ENCODE measurements around the gene DENND4B. TPM values are rescaled to one million over a fixed set of nuclear protein-coding genes. Genes with fewer than 3 reads are reported as not detected.

DENND4B gene
- total and polyA plus RNA-seq, 9 of the 15 experiments (the other 6 are each of a cell fraction or from before 2014, with no cell fraction given): 9.5 to 80.5 (median 23.1) TPM

- TF ChIP-seq ZNF398 (CRISPR knock-in tag; IDR thresholded peaks at IDR 0.05): no peak
- TF ChIP-seq FOXM1 (IDR thresholded peaks at IDR 0.05; ENCODE audit: low read depth): no peak
- TF ChIP-seq FOXM1 (CRISPR knock-in tag; IDR thresholded peaks at IDR 0.05; ENCODE audit: low read depth): no peak
- no peak for TF ChIP-seq NELFE (IDR thresholded peaks at IDR 0.05; ENCODE audit: insufficient read depth, insufficient read length)
- TF ChIP-seq PRMT5 (CRISPR knock-in tag; IDR thresholded peaks at IDR 0.05): no peak
- TF ChIP-seq CCNT2 (IDR thresholded peaks at IDR 0.05; ENCODE audit: borderline replicate concordance, extremely low read depth, insufficient read length, low read depth, low read length): peak; percentile 23
- no peak for TF ChIP-seq POLR3A (IDR thresholded peaks at IDR 0.05; ENCODE audit: borderline replicate concordance, extremely low read depth, insufficient read depth, insufficient read length)
- no peak for TF ChIP-seq HLTF (IDR thresholded peaks at IDR 0.05)
- TF ChIP-seq MBD2 (IDR thresholded peaks at IDR 0.05; ENCODE audit: borderline replicate concordance, low read depth): no peak
- TF ChIP-seq ZNF695 (CRISPR knock-in tag; IDR thresholded peaks at IDR 0.05): no peak
- TF ChIP-seq, protein P1, sequence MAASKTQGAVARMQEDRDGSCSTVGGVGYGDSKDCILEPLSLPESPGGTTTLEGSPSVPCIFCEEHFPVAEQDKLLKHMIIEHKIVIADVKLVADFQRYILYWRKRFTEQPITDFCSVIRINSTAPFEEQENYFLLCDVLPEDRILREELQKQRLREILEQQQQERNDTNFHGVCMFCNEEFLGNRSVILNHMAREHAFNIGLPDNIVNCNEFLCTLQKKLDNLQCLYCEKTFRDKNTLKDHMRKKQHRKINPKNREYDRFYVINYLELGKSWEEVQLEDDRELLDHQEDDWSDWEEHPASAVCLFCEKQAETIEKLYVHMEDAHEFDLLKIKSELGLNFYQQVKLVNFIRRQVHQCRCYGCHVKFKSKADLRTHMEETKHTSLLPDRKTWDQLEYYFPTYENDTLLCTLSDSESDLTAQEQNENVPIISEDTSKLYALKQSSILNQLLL (CRISPR knock-in tag; IDR thresholded peaks at IDR 0.05; ENCODE audit: borderline replicate concordance): no peak
- no peak for TF ChIP-seq ZFP36 (IDR thresholded peaks at IDR 0.05; ENCODE audit: low read depth, low read length, partially characterized antibody)
- TF ChIP-seq HDAC1 (IDR thresholded peaks at IDR 0.05): peak in 1 of 2 experiments; percentile 80; a peak in 2 of 4 replicates
- TF ChIP-seq, protein P2, sequence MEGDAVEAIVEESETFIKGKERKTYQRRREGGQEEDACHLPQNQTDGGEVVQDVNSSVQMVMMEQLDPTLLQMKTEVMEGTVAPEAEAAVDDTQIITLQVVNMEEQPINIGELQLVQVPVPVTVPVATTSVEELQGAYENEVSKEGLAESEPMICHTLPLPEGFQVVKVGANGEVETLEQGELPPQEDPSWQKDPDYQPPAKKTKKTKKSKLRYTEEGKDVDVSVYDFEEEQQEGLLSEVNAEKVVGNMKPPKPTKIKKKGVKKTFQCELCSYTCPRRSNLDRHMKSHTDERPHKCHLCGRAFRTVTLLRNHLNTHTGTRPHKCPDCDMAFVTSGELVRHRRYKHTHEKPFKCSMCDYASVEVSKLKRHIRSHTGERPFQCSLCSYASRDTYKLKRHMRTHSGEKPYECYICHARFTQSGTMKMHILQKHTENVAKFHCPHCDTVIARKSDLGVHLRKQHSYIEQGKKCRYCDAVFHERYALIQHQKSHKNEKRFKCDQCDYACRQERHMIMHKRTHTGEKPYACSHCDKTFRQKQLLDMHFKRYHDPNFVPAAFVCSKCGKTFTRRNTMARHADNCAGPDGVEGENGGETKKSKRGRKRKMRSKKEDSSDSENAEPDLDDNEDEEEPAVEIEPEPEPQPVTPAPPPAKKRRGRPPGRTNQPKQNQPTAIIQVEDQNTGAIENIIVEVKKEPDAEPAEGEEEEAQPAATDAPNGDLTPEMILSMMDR (IDR thresholded peaks at IDR 0.05 in 2 of 3, conservative IDR thresholded peaks at IDR 0.05 in 1 of 3; ENCODE audit: insufficient read depth in 2 of 3, low read depth in 1 of 3, low read length in 3 of 3): no peak
- TF ChIP-seq, protein P3, sequence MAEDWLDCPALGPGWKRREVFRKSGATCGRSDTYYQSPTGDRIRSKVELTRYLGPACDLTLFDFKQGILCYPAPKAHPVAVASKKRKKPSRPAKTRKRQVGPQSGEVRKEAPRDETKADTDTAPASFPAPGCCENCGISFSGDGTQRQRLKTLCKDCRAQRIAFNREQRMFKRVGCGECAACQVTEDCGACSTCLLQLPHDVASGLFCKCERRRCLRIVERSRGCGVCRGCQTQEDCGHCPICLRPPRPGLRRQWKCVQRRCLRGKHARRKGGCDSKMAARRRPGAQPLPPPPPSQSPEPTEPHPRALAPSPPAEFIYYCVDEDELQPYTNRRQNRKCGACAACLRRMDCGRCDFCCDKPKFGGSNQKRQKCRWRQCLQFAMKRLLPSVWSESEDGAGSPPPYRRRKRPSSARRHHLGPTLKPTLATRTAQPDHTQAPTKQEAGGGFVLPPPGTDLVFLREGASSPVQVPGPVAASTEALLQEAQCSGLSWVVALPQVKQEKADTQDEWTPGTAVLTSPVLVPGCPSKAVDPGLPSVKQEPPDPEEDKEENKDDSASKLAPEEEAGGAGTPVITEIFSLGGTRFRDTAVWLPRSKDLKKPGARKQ (CRISPR knock-in tag; IDR thresholded peaks at IDR 0.05): no peak
- TF ChIP-seq, protein P4, sequence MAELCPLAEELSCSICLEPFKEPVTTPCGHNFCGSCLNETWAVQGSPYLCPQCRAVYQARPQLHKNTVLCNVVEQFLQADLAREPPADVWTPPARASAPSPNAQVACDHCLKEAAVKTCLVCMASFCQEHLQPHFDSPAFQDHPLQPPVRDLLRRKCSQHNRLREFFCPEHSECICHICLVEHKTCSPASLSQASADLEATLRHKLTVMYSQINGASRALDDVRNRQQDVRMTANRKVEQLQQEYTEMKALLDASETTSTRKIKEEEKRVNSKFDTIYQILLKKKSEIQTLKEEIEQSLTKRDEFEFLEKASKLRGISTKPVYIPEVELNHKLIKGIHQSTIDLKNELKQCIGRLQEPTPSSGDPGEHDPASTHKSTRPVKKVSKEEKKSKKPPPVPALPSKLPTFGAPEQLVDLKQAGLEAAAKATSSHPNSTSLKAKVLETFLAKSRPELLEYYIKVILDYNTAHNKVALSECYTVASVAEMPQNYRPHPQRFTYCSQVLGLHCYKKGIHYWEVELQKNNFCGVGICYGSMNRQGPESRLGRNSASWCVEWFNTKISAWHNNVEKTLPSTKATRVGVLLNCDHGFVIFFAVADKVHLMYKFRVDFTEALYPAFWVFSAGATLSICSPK (IDR thresholded peaks at IDR 0.05; ENCODE audit: borderline replicate concordance): no peak
- no peak for TF ChIP-seq CBX1 (IDR thresholded peaks at IDR 0.05; ENCODE audit: low read depth)
- TF ChIP-seq TCF7 (IDR thresholded peaks at IDR 0.05; ENCODE audit: borderline replicate concordance): no peak
- no peak for TF ChIP-seq PHB2 (IDR thresholded peaks at IDR 0.05; ENCODE audit: low read depth)
Observed at GRCh38 chr1:153945795-153946621, 510 bp downstream of the DENND4B start (continued).

Measured in K562 (cell line).